Breast epithelium (tissue), 4 donors: ENCODE results near the gene SARM1. TPM values are rescaled to one million over a fixed set of nuclear protein-coding genes. Genes with fewer than 3 reads are reported as not detected.
A peak's percentile ranks its signal among the peaks of the same experiment; 100 is the strongest.
"Not testable (repeated sequence)": the region's sequence is repeated elsewhere in the genome, so short reads cannot be mapped to it uniquely, and the experiment has no call there.

ENCODE experiments used
- DNase-seq, 2 donors: peaks; one replicate each; pipeline ENCODE4 v3.0.0-alpha.2; 2019; ENCODE audit warnings: low spot score in 2 of 2
- H3K27ac ChIP-seq, 2 donors: fragments of 200-600 bp; sonication (generic) in 1 of 2; one replicate each; pipeline ENCODE4 v1.5.1; 2016 to 2019; ENCODE audit warnings: mild to moderate bottlenecking in 1 of 2
- H3K27me3 ChIP-seq, 2 donors: fragments of 200-600 bp; sonication (generic) in 1 of 2; one replicate each; pipeline versions ENCODE4 v1.5.1 to v1.6.0; 2017 to 2019; ENCODE audit warnings: control low read depth in 1 of 2, mild to moderate bottlenecking in 1 of 2
- H3K36me3 ChIP-seq: fragments of 200-600 bp; one replicate; pipeline ENCODE4 v1.5.1; 2019
- H3K4me1 ChIP-seq, 2 donors: fragments of 200-600 bp; sonication (generic); one replicate each; pipeline ENCODE4 v1.5.1; 2016 to 2019; ENCODE audit warnings: control low read depth in 1 of 2
- H3K4me3 ChIP-seq, 3 donors: fragments of 200-600 bp; sonication (generic); 1 replicate in 2 of 3; 2 replicates in 1 of 3; pipeline ENCODE4 v1.5.1; 2016 to 2019; ENCODE audit warnings: mild to moderate bottlenecking in 3 of 3, moderate library complexity in 2 of 3
- H3K9me3 ChIP-seq, 2 donors: fragments of 200-600 bp; sonication (generic) in 1 of 2; one replicate each; pipeline ENCODE4 v1.5.1; 2016 to 2019; ENCODE audit warnings: control low read depth in 1 of 2
- CTCF ChIP-seq, 3 donors: fragments of 450-650 bp; IDR thresholded peaks; one replicate each; pipeline ENCODE4 v1.5.1; 2016 to 2017; ENCODE audit warnings: antibody characterized with exemption in 3 of 3, mild to moderate bottlenecking in 3 of 3, moderate library complexity in 3 of 3
- POLR2A ChIP-seq: fragments of 450-650 bp; IDR thresholded peaks from one replicate; pipeline ENCODE4 v1.6.1; 2016; ENCODE audit warnings: antibody characterized with exemption, mild to moderate bottlenecking, moderate library complexity
- POLR2AphosphoS5 ChIP-seq, 3 donors: sonication (generic); formaldehyde crosslinking; IDR thresholded peaks; one replicate each; pipeline ENCODE4 v1.6.1; 2017; ENCODE audit warnings: antibody characterized with exemption in 3 of 3
- intact Hi-C: fragments of 100-400 bp; cut with DNase I; formaldehyde crosslinking; loops from one replicate; pipeline ENCODE4 v1.15.1; 2023; ENCODE audit warnings: low total_unique reads
- total RNA-seq, 3 donors: library from RNA; depleted of rRNA; stranded (reverse); fragments of >200 nt; gene quantifications; one replicate each; pipeline ENCODE4 v1.1.0, GENCODE V29; 2016

The SARM1 gene
- total RNA-seq, 3 donors from 2014 or later: 6.4 to 14.3 (median 13.8) TPM

- Histone ChIP-seq H3K36me3 (no peaks in the 10 kb centered on the region), H3K4me1 (peaks cover 3 to 17% of the 10 kb centered on the region in 2 donors), H3K27ac (peak overlapping the region; percentile 99), H3K27me3 (no peaks in the 10 kb centered on the region), H3K4me3 (peak overlapping the region; percentile 84 to 93 (median 90)), H3K9me3 (no peaks in the 10 kb centered on the region)
- TF ChIP-seq POLR2AphosphoS5 (IDR thresholded peaks at IDR 0.05) (peak in 2 of 3 donors; percentile 9 to 14), POLR2A (no peak), CTCF (IDR thresholded peaks at IDR 0.05) (peak in 1 of 3 donors; percentile 7)
- intact Hi-C loops: no loop called here
- DNase-seq: peak; percentile 73 to 76
These were observed 35.3 kb upstream of the SARM1 start for GRCh38 chr17:28335959-28336871.

- H3K36me3 ChIP-seq: no peaks in the 10 kb centered on the region
- H3K27me3 ChIP-seq: no peaks in the 10 kb centered on the region
- H3K4me3 ChIP-seq: peak overlapping the region in 1 of 3 donors; percentile 21
- peak overlapping the region; percentile 41 to 99 for H3K27ac ChIP-seq
- intact Hi-C loops: no loop called here
- DNase-seq: no peak
- TF ChIP-seq CTCF (IDR thresholded peaks at IDR 0.05) (no peak), POLR2A (no peak), POLR2AphosphoS5 (IDR thresholded peaks at IDR 0.05) (no peak)
- H3K9me3 ChIP-seq: no peaks in the 10 kb centered on the region
- H3K4me1 ChIP-seq: peaks cover 3 to 17% of the 10 kb centered on the region in 2 donors
These were observed 33.3 kb upstream of the SARM1 start for GRCh38 chr17:28338056-28338768.

GRCh38 chr17:28338769-28339212, 32.7 kb upstream of the SARM1 start:
- peaks cover 3 to 14% of the 10 kb centered on the region in 2 donors for H3K4me1 ChIP-seq
- intact Hi-C loops, H3K9me3 ChIP-seq: not testable (repeated sequence)

GRCh38 chr17:28339431-28339830, 32.1 kb upstream of the SARM1 start:
- Histone ChIP-seq H3K36me3 (peaks cover 5% of the 10 kb centered on the region), H3K27me3 (no peaks in the 10 kb centered on the region), H3K27ac (peak overlapping the region; percentile 8 to 13), H3K9me3 (no peaks in the 10 kb centered on the region), H3K4me3 (no peak overlapping the region), H3K4me1 (peaks cover 1 to 8% of the 10 kb centered on the region in 2 donors)
- TF ChIP-seq POLR2AphosphoS5 (IDR thresholded peaks at IDR 0.05) (no peak), CTCF (IDR thresholded peaks at IDR 0.05) (no peak), POLR2A (no peak)
- DNase-seq: no peak
- intact Hi-C loops: no loop called here

More at GRCh38 chr17:28338769-28339212, 32.7 kb upstream of the SARM1 start:
- H3K27ac ChIP-seq: peak overlapping the region; percentile 41 to 99
- not testable (repeated sequence) for H3K36me3 ChIP-seq, H3K27me3 ChIP-seq, DNase-seq
- peak overlapping the region in 1 of 3 donors; percentile 21 for H3K4me3 ChIP-seq

GRCh38 chr17:28340374-28340773, 31.1 kb upstream of the SARM1 start:
- H3K9me3 ChIP-seq: no peaks in the 10 kb centered on the region
- no peak overlapping the region for H3K27ac ChIP-seq
- H3K27me3 ChIP-seq: no peaks in the 10 kb centered on the region
- TF ChIP-seq CTCF (IDR thresholded peaks at IDR 0.05) (no peak), POLR2A (no peak), POLR2AphosphoS5 (IDR thresholded peaks at IDR 0.05) (no peak)
- H3K4me3 ChIP-seq: no peak overlapping the region
- intact Hi-C loops: no loop called here
- H3K4me1 ChIP-seq: peaks cover 0 to 6% of the 10 kb centered on the region in 2 donors
- H3K36me3 ChIP-seq: peaks cover 6% of the 10 kb centered on the region
- no peak for DNase-seq
